ENCODE data around the gene TNNI3K. TPM values are rescaled to one million over a fixed set of nuclear protein-coding genes. Genes with fewer than 3 reads are reported as not detected.

Gene TNNI3K
- polyA plus RNA-seq, 1 donor (not counting 4 experiments of a cell fraction or from before 2014, with no cell fraction given) = 0.41 TPM

DNA sequence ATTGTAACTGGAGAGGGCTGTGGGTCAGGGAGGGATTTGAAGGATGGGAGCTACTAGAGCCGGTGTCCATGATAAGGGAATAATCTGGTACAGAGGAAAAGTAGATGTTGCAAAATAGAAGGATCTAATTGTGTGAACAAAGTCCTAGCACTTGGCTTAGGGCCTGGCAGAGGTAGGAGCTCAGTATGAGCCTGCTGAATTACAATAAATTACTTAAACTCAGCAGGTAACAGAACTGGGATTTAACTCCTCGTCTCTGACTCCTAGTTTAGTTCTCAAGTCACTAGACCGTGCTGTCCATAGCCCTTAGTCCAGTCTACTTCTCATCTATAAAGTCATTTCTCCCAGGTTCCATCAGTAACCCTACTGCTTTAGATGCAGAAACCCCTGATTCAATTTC, 157.0 kb downstream of the TNNI3K start:
- Histone ChIP-seq H3K27me3 (ENCODE audit: control insufficient read depth, extremely low read depth, insufficient read depth, low read length) (no peaks in the 10 kb centered on the region), H2AFZ (ENCODE audit: control insufficient read depth, low read length) (no peak overlapping the region), H3K27ac (ENCODE audit: control insufficient read depth, insufficient read depth, low read length) (no peak overlapping the region), H3K79me2 (ENCODE audit: control insufficient read depth, insufficient read depth, low read length) (no peaks in the 10 kb centered on the region), H3K4me1 (ENCODE audit: control insufficient read depth, extremely low read depth, insufficient read depth, low read length) (no peaks in the 10 kb centered on the region), H3K9ac (ENCODE audit: control insufficient read depth, extremely low read depth, insufficient read depth, low read length) (no peak overlapping the region), H3K4me3 (ENCODE audit: control insufficient read depth in 2 of 3, extremely low read depth in 1 of 3, insufficient read depth in 2 of 3, low read depth in 1 of 3, low read length in 3 of 3) (no peak overlapping the region), H3K4me2 (ENCODE audit: control insufficient read depth, extremely low read depth, insufficient read depth, low read depth, low read length) (no peak overlapping the region), H3K9me1 (ENCODE audit: control insufficient read depth, extremely low read depth, insufficient read depth, low read length) (no peaks in the 10 kb centered on the region), H3K9me3 (ENCODE audit: control insufficient read depth, low read depth, low read length) (no peaks in the 10 kb centered on the region), H4K20me1 (ENCODE audit: control insufficient read depth, extremely low read depth, insufficient read depth, low read length) (no peaks in the 10 kb centered on the region), H3K36me3 (ENCODE audit: control insufficient read depth in 2 of 2, extremely low read depth in 1 of 2, insufficient read depth in 2 of 2, low read length in 2 of 2) (no peaks in the 10 kb centered on the region)
- DNase-seq (ENCODE audit: low read depth, low spot score) = no peak
- dilution Hi-C loops (cut with MboI; ENCODE audit: extremely low pct_ligation_motif_present, low sequenced_read_pairs) = no loop called here
- FAIRE-seq = no peak
- TF ChIP-seq EZH2 (IDR thresholded peaks at IDR 0.05; ENCODE audit: low read length) = no peak
- TF ChIP-seq, protein P1, sequence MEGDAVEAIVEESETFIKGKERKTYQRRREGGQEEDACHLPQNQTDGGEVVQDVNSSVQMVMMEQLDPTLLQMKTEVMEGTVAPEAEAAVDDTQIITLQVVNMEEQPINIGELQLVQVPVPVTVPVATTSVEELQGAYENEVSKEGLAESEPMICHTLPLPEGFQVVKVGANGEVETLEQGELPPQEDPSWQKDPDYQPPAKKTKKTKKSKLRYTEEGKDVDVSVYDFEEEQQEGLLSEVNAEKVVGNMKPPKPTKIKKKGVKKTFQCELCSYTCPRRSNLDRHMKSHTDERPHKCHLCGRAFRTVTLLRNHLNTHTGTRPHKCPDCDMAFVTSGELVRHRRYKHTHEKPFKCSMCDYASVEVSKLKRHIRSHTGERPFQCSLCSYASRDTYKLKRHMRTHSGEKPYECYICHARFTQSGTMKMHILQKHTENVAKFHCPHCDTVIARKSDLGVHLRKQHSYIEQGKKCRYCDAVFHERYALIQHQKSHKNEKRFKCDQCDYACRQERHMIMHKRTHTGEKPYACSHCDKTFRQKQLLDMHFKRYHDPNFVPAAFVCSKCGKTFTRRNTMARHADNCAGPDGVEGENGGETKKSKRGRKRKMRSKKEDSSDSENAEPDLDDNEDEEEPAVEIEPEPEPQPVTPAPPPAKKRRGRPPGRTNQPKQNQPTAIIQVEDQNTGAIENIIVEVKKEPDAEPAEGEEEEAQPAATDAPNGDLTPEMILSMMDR (optimal IDR thresholded peaks at IDR 0.05 in 1 of 3, IDR thresholded peaks at IDR 0.05 in 1 of 3, conservative IDR thresholded peaks at IDR 0.05 in 1 of 3; ENCODE audit: extremely low read depth in 1 of 3, insufficient read depth in 2 of 3, low read length in 3 of 3) = no peak

GRCh38 chr1:74392840-74393239, 157.7 kb downstream of the TNNI3K start:
- Histone ChIP-seq H3K9ac (ENCODE audit: control insufficient read depth, extremely low read depth, insufficient read depth, low read length) (no peak overlapping the region), H3K4me3 (ENCODE audit: control insufficient read depth in 2 of 3, extremely low read depth in 1 of 3, insufficient read depth in 2 of 3, low read depth in 1 of 3, low read length in 3 of 3) (no peak overlapping the region), H3K9me3 (ENCODE audit: control insufficient read depth, low read depth, low read length) (no peaks in the 10 kb centered on the region), H3K79me2 (ENCODE audit: control insufficient read depth, insufficient read depth, low read length) (no peaks in the 10 kb centered on the region), H2AFZ (ENCODE audit: control insufficient read depth, low read length) (no peak overlapping the region), H4K20me1 (ENCODE audit: control insufficient read depth, extremely low read depth, insufficient read depth, low read length) (no peaks in the 10 kb centered on the region), H3K27me3 (ENCODE audit: control insufficient read depth, extremely low read depth, insufficient read depth, low read length) (no peaks in the 10 kb centered on the region), H3K4me1 (ENCODE audit: control insufficient read depth, extremely low read depth, insufficient read depth, low read length) (no peaks in the 10 kb centered on the region), H3K27ac (ENCODE audit: control insufficient read depth, insufficient read depth, low read length) (no peak overlapping the region), H3K36me3 (ENCODE audit: control insufficient read depth in 2 of 2, extremely low read depth in 1 of 2, insufficient read depth in 2 of 2, low read length in 2 of 2) (no peaks in the 10 kb centered on the region), H3K9me1 (ENCODE audit: control insufficient read depth, extremely low read depth, insufficient read depth, low read length) (no peaks in the 10 kb centered on the region), H3K4me2 (ENCODE audit: control insufficient read depth, extremely low read depth, insufficient read depth, low read depth, low read length) (no peak overlapping the region)
- dilution Hi-C loops (cut with MboI; ENCODE audit: extremely low pct_ligation_motif_present, low sequenced_read_pairs) = no loop called here
- DNase-seq (ENCODE audit: low read depth, low spot score) = no peak
- TF ChIP-seq, protein P1 (optimal IDR thresholded peaks at IDR 0.05 in 1 of 3, IDR thresholded peaks at IDR 0.05 in 1 of 3, conservative IDR thresholded peaks at IDR 0.05 in 1 of 3; ENCODE audit: extremely low read depth in 1 of 3, insufficient read depth in 2 of 3, low read length in 3 of 3) = no peak
- TF ChIP-seq EZH2 (IDR thresholded peaks at IDR 0.05; ENCODE audit: low read length) = no peak
- no peak for FAIRE-seq
